Left hindlimb (tissue), 1 donor: ENCODE data around the gene GLB1L3.
A peak's percentile ranks its signal among the peaks of the same experiment; 100 is the strongest.
"Not testable (repeated sequence)": the region's sequence is repeated elsewhere in the genome, so short reads cannot be mapped to it uniquely, and the experiment has no call there.

Experiments used
- DNase-seq: peaks from one replicate; pipeline ENCODE4 v3.0.0-alpha.2; 2018

Gene GLB1L3

DNA sequence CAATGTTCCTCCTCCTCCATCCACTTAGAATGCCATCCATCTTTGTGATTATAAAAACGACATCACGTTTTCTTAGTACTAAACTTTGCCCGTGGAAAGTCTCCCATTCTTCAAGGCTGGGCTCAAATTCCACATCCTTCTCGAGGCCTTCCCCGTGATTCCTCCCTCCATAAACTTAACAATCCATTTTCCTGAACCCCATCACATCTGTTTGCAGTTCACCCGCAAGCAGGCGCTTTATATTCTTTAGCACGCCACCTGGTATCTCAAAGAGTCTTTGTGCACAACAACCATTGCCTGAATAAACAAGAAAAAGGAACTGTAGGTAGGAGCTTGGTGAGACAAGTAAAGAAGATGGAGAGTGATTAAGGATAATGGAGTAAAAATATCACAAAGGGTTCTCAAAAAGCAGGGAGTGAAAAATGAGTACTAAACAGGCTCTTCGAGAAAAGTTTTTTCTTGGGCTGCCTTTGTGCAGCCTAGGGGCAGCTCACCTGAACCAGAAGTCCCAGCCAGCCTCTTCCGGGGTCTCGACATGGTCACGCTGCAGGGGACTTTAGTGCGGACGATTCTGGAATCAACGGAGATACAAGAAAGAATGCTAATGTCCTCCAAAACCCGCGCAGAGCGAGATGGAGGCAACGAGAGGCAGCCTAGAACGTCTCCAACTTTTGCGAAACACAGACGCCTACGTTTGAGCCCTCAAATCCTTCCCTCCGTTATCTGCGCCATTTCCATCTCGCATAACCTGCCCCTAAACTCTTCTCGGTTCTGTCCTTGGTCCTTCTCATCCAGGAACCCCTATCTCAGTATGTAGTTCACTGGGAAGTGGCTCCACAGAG, 23.6 kb upstream of the GLB1L3 start:
- peak; percentile 51 for DNase-seq

DNA sequence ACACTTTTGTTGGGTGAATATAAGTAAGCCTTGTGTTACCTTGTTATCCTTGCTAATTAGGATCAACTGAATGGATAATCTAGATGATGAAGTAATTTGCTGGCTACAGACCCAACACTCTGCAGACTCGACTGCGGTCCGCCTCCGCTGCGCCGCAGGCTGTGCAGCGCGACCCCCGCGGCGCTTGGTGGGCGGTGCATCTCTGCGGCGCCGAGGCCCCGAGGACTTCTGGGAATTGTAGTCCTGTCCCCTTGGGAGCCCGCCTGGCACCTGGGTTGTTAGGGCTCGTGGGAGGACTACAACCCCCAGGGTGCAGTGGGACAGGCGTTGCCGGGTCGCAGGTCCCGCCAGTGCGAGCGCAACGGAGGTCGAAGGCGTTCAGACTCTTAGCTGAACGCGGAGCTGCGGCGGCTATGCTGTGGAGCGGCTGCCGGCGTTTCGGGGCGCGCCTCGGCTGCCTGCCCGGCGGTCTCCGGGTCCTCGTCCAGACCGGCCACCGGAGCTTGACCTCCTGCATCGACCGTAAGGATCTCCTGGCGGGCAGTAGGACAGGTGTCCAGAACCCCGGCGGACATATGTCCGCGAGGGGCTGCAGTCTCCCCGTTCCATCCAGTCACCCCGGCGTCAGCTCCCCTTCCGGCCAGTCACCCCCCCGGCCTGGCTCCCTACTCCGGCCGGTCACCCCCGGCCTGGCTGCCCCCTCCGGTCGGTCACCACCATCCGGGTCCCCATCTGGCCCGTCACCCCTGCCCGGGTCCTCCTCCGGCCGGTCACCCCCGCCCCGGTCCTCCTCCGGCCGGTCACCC, 22.8 kb upstream of the GLB1L3 start, which contains the start of the genes ACAD8 and THYN1:
TSS of gene ACAD8 (plus strand) at position 381 of the 806 bp plus-strand sequence. CDS start at position 414, 33 bp downstream.
TSS of gene THYN1 (minus strand) at position 165 of the 806 bp plus-strand sequence. CDS start 470 bp downstream, outside the sequence.
- DNase-seq, result peak; percentile 96

DNA sequence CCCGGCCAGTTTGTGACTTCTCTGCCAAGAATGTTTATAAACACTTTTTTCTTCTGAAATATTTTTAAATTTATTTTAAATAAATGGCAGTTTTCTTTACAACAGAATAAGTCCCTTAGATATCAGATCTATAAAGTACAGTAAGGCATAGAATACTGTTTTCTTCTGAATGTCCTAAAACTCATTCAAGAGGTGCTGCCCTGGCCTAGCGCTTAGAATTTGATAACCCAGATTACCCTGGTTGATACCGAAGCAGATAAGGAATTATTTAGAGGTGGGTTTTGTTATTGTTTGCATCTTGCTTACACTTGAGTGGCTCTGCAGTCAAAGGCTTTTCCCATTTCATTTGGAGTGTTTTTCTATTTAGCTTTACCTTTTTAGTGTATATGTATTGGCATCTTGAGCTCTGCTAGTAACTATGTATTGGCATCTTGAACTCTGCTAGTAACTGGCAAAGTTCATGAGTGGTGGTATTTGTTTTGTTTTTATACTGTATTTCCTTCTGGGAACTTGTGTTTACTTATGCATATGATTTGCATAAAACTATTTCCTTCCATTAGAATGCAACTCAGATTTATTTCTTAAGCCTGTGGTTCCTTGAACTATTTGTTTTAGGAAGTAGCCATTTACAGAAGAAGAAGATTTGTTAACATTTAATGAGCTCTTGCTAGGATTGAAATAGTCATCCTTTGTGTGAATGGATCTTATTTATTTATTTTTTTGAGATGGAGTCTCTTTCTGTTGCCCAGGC, 21.6 kb upstream of the GLB1L3 start:
- DNase-seq, result no peak

DNA sequence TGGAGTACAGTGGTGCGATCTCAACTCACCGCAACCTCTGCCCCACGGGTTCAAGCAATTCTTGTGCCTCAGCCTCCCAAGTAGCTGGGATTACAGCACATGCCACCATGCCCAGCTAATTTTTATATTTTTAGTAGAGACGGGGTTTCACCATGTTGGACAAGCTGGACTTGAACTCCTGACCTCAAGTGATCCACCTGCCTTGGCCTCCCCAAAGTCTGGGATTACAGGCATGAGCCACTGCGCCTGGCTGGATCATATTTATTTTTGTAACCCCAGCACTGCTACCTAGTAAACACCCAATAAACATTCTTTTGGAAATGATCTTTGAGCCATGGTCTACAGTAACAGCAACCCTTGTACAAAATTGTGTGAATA, 21.0 kb upstream of the GLB1L3 start:
- DNase-seq, result not testable (repeated sequence)

DNA sequence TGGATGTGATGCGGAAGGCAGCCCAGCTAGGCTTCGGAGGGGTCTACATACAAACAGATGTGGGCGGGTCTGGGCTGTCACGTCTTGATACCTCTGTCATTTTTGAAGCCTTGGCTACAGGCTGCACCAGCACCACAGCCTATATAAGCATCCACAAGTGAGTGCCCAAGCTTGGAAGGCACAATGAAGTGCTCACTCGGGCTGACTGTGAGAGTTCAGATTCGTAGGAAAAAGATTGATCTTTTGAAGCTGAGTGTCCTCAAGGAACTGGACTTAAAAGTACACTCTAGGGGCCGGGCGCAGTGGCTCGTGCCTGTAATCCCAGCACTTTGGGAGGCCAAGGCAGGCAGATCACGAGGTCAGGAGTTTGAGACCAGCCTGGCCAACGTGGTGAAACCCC, 19.1 kb upstream of the GLB1L3 start:
- no peak for DNase-seq

DNA sequence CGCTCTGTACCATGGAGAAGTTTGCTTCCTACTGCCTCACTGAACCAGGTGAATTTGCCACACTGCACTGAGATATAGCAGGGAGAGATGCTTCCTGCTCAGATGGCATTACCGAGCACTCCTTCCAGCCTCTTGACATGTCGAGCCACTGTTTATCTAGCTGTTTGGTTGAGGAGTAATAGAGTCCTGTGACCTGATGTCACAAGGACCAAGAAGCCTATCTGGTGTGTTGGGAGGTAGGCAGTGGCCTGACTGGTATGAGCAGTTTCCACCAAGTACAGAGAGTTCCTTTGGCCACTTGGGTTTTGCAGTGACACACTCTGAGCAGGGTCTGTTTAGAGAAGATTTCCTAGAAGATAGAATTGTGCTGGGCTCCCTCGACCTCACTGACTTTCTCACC, 17.6 kb upstream of the GLB1L3 start:
- DNase-seq, result no peak

DNA sequence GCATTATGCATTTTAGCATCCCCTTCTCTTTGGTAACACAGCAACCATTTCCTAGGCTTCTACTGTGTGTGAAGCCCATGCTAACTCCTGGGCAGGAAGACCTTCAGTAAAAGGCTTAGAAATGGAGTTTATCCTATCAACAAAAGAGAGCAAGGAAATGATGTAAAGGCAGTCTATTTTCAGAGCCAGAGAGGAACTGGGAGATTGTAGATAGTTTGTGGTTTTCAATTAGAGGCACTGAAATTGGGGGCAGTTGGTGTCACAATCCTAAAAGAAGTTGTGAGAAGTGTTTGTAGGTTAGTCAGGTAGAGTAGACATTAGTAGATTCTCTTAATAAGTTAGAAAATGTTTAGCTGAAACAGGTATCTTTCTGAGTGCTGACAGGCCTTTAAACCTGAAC, 15.7 kb upstream of the GLB1L3 start:
- no peak for DNase-seq

DNA sequence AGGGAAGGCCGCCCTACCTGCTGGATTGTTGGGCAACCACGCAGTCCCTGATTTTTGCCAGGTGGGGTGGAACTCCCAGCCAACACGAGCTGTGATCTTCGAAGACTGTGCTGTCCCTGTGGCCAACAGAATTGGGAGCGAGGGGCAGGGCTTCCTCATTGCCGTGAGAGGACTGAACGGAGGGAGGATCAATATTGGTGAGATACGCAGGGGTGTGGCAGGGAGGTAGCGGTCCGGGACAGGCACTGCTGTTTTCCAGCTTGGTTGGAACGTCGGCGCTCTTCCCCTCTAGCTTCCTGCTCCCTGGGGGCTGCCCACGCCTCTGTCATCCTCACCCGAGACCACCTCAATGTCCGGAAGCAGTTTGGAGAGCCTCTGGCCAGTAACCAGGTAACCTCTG, 15.2 kb upstream of the GLB1L3 start:
- no peak for DNase-seq

DNA sequence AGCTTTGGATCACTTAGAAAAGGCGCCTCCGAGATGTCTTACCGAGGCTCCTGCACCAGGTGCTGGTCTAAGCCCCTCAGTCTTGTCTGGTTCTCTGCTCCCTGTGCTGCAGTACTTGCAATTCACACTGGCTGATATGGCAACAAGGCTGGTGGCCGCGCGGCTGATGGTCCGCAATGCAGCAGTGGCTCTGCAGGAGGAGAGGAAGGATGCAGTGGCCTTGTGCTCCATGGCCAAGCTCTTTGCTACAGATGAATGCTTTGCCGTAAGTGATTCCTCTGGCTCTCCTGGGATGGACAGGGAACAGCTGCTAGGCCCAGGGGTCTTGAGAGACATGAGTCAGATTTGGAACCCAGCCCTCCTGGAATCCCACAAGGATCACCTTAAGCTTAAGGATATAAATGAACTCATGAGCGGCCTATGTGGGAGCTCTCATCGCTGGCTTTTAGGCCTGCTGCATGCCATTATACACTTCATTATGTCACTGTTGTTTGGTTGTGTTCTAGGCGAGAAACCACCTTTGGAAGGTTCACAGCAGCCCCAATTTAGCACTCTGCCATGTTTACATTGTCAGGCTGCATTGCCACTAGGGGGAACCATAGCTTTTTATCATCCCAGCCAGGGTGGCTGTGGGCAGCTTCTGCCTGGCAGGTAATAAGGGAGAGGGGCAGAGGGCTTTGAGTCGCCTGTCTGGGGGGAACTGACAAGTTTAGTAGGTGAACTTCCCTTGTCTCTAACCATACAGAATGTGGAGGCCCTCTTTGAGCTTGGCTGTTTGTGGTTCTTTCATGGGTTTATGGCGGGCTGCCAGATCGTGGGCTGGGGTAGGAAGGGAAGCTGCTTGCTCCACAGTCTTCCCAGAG, 14.3 kb upstream of the GLB1L3 start:
- DNase-seq, result no peak

DNA sequence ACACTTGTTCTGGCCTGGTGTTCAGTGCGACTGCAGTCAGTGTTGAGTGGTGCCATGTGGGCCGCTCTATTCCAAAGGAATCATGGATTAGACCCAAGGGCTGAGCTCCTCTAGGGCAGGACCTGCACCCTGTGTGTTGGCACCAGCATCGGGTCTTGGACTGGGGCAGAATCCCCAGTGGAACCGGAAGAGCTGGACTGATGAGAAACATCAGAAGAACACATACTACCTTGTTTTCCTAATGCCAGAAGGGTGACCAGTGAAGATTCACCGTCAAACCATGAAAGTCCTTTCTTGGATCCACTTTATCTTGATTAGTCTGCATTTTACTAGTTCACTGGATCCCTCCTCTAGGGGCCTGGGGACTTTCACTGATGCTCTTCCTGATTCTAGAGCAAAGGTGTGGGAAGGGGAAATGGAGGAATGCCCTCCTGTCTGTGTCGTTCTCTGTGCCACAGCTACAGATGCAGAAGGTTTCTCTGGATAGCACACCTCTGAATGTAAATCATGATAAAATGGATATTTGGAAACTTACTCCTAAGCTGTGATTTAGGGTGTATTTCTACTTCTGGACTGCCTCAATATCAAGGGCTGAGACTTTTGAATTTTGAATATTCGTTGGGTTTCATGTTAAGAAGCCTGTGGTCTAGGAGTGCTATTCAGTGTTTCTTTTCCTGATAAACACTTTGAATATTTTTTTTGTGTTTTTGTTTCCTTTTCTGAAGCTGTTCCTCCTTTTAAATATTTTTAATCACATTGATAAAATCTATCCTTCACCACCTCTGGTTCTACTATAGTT, 11.0 kb upstream of the GLB1L3 start:
- DNase-seq, result no peak

DNA sequence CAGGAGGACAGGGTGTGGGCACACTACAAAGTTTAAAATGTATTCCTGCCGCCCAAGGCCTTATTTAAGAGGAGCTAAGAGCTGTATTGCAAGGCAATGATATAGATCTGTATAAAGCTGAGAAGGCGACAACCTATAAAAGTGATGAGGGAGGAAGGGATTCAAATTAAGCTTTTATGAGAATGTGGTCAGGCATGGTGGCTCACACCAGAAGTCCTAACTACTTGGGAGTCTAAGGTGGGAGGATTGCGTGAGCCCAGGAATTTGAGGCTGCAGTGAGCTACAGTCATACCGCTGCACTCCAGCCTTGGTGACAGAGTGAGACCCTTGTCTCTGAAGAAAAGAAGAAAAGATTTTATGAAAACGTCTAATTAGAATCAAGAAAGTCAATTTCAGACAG, 9.7 kb upstream of the GLB1L3 start:
- DNase-seq, result no peak

DNA sequence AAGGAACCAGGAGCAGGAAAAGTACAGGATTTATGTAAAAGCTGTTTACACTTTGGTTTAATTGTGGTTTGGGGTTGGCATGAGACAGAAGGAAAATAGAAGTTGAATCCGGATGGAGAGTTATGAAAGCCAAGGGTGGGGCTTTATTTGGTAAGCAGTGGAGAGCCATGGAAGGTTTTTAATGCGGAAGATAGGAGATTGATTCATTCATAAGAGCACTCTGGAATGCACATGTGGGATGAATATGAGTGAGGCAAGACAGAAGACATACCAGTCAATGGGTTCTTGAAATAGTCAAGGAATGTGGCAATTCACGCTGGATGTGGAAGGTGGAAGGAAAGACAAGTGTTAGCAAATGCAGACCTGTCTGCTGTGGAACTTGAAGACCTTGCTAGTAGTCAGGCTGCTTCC, 9.3 kb upstream of the GLB1L3 start:
- DNase-seq, result no peak

DNA sequence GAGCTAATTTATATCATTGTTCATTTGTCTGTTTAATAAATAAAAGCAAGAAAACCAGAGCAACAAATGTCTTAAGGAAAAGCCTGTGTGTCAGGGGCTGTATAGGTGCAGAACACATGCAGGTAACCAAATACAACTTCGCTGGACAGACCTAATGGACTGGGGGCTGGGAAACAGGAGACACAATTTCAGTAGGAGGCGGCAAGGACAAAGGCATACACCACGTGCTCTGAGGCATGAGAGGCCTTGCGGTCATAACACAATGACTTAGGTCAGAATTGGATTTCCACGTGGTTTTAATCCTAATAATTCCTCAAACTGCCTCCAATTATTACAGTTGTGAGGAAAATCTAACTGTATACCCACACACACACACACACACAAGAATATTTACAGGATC, 8.7 kb upstream of the GLB1L3 start:
- DNase-seq, result no peak

DNA sequence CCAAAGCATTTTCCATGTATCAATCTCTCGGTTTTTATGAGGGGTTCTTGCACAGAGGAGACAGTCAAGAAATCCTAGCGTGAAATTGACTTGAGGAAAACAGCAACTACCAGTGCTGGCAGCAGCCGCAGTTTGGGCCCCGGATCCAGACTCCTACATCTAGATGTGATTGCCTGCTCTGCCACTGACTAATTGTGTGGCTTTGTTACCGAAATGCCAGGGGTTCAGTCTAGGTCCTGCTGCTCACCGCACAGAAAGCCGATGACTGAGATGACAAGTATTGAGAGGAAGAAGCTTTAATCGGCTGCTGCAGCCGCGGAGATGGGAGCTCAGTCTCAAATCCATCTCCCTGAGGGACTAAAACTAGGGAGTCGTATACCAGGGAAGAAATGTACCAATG, 8.2 kb upstream of the GLB1L3 start:
- DNase-seq, result no peak

DNA sequence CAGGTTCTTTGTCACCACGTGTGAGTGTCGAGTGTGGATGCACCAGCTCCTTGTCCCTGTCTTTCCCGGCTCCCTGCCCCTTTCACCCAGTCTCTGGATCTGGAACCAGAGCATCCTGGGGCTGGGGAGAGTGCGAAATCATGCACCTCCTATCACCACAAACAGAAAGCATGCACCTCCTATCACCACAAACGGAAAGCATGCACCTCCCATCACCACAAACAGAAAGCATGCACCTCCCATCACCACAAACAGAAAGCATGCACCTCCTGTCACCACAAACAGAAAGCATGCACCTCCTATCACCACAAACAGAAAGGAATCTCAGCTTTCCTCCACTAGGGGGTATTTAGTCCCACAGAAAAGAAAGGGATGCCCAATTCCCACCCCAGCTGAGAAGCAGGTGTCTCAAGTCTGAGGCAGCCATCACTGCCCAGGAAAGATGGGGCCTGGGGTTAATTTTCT, 5.9 kb upstream of the GLB1L3 start:
- DNase-seq, result no peak

DNA sequence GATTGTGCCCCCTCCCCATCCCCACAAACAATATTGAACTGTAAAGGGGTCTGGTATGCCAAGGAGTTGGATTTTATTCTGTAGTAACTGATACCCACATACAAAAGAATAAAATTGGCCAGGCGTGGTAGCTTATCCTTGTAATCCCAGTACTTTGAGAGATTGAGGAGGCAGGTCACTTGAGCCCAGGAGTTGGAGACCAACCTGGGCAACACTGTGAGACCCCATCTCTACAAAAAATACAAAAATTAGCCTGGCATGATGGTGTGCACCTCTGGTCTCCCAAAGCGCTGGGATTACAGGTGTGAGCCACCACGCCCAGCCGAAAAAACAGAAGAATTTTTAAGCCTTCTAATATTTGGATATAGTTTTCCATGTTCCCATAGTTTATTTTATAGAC, 4.2 kb upstream of the GLB1L3 start:
- DNase-seq, result no peak

DNA sequence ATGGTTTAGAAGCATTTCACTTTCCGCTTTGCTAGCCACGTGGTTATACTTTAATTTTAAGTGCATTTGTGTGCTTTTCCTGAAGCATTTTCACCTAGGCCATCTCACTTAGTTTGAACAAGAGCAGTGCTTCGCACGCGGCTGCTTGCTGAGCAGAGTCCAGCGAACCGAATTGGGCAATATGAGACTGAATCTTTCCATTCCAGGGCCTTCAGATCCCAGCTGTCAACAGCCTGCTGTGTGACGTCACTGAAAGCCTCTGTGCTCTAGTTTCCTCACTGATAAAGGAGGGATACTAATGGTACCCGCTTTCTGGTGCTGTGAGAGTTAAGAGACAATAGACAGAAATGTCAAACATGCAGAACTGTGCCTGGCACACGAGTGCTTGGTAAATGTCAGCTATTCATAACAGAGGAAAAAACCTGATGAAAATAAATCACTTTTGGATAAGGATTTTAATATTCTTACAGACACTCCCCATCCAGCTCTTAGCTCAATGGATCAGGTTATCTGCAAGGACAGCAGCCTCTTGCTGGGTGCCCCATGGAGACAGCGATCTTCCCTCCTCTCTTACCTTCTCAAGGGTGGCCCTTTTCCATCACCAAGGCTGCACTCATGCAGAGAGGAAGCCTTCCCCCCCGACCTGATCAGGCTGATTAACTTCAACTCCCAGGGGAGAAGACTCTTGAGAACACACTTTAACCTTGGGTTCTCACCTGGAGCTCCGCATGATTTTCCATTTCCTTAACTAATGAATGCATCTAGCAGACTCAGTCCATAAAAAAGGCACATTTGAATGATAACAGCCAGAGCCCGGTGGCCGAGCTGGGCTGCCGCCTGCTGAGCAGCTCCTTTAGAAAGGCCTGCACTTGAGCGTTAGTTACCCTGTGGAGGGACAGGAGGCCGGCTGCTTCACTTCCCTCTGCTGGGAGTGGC, 3.5 kb upstream of the GLB1L3 start:
- no peak for DNase-seq

DNA sequence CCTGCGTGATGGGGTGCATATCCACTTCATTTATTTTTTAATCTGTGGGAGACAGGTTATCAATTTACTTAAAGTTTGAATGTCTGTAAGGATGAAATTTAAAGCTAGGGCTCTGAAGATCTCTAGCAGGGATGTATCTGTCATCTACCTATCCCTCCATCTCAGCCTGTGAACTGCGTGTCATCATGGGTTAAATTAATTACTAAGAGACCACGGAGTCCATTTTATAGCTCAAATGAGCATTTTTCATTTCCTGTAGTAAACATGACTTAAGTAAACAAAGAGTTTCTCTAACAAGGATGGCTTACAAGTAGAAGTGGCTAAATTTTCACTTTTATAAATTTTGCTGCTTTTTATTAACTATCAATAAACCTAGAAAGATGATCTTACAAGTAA, 2.9 kb upstream of the GLB1L3 start:
- no peak for DNase-seq

DNA sequence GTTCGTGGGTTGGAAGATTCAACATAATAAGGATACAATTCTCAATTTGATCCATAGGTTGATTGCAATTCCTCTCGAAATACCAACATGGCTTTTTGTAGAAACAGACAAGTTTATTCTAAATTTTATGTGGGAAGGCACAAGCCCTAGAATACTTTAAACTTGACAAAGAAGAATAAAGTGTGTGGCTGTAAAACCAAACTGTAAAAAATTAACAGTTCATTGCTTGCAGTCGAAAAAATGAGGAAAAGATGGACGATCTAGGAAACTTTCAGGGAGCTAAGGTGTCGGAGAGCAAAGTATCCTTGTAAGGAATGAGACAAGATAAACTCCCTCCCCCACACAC, 1.0 kb upstream of the GLB1L3 start:
- no peak for DNase-seq
